Tibial nerve (tissue), 4 donors: Measurements from ENCODE around the gene ZNF584. TPM values are rescaled to one million over a fixed set of nuclear protein-coding genes. Genes with fewer than 3 reads are reported as not detected.
"Not testable (repeated sequence)": the region's sequence is repeated elsewhere in the genome, so short reads cannot be mapped to it uniquely, and the experiment has no call there.

Source experiments
- DNase-seq, 2 donors: peaks; one replicate each; pipeline ENCODE4 v3.0.0-alpha.2; 2019; ENCODE audit warnings: low spot score in 2 of 2
- H3K27ac ChIP-seq, 4 donors: fragments of 200-600 bp; sonication (generic) in 3 of 4; one replicate each; pipeline ENCODE4 v1.5.1; 2017 to 2019; ENCODE audit warnings: mild to moderate bottlenecking in 1 of 4
- H3K27me3 ChIP-seq, 2 donors: fragments of 200-600 bp; sonication (generic) in 1 of 2; one replicate each; pipeline versions ENCODE4 v1.5.1 to v1.6.0; 2017 to 2019
- H3K36me3 ChIP-seq, 3 donors: fragments of 200-600 bp; sonication (generic); one replicate each; pipeline ENCODE4 v1.5.1; 2018 to 2019
- H3K4me1 ChIP-seq, 4 donors: fragments of 200-600 bp; sonication (generic) in 3 of 4; one replicate each; pipeline ENCODE4 v1.5.1; 2017 to 2019
- H3K4me3 ChIP-seq, 4 donors: fragments of 200-600 bp; sonication (generic) in 3 of 4; one replicate each; pipeline ENCODE4 v1.5.1; 2017 to 2019; ENCODE audit warnings: mild to moderate bottlenecking in 1 of 4, moderate library complexity in 1 of 4
- H3K9me3 ChIP-seq, 4 donors: fragments of 200-600 bp; sonication (generic) in 3 of 4; one replicate each; pipeline ENCODE4 v1.5.1; 2017 to 2019
- EP300 ChIP-seq, 2 donors: sonication (generic); formaldehyde crosslinking; IDR thresholded peaks; one replicate each; pipeline ENCODE4 v1.6.1; 2017; ENCODE audit warnings: antibody characterized with exemption in 2 of 2, mild to moderate bottlenecking in 1 of 2
- POLR2A ChIP-seq, 2 donors: fragments of 450-650 bp; IDR thresholded peaks; one replicate each; pipeline ENCODE4 v1.6.1; 2017; ENCODE audit warnings: antibody characterized with exemption in 2 of 2, mild to moderate bottlenecking in 2 of 2, moderate library complexity in 2 of 2
- WGBS, 2 donors: methylation state at CpG; one replicate each; pipeline ENCODE4 v1.1.5; 2018; 5-methylcytosine and 5-hydroxymethylcytosine counted together
- total RNA-seq, 4 donors: library from RNA; depleted of rRNA; stranded (reverse); fragments of >200 nt; gene quantifications; one replicate each; pipeline ENCODE4 v1.1.0, GENCODE V29; 2016
- TF ChIP-seq, protein P1 (sequence below), 5 experiments: fragments of 200-600 bp in 3 of 5; fragments of 450-650 bp in 2 of 5; sonication (generic) in 3 of 5; IDR thresholded peaks; one replicate each; pipeline ENCODE4 v1.5.1; 2016 to 2019; ENCODE audit warnings: antibody characterized with exemption in 5 of 5, mild to moderate bottlenecking in 3 of 5, moderate library complexity in 2 of 5

Gene ZNF584
- total RNA-seq, 4 donors from 2014 or later, result 16.4 to 24.6 (median 20.9) TPM

DNA sequence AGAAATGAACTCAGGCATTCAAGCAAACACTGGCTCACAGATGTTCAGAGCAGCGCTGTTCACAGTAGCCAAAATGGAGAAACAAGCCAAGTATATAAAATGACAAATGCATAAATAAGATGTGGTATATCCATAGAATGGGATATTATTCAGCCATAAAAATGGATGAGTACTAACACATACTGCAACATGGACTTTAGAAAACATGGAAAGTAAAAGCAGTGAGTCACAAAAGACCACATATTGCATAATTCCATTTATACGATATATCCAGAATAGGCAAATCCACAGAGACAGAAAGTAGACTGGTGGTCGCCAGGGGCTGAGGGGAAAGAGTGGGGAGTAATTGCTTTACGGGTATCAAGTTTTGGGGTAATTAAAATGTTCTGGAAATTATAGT, 34.2 kb upstream of the ZNF584 start:
- TF ChIP-seq POLR2A (IDR thresholded peaks at IDR 0.05) (no peak), EP300 (IDR thresholded peaks at IDR 0.05) (no peak)
- TF ChIP-seq, protein P1, sequence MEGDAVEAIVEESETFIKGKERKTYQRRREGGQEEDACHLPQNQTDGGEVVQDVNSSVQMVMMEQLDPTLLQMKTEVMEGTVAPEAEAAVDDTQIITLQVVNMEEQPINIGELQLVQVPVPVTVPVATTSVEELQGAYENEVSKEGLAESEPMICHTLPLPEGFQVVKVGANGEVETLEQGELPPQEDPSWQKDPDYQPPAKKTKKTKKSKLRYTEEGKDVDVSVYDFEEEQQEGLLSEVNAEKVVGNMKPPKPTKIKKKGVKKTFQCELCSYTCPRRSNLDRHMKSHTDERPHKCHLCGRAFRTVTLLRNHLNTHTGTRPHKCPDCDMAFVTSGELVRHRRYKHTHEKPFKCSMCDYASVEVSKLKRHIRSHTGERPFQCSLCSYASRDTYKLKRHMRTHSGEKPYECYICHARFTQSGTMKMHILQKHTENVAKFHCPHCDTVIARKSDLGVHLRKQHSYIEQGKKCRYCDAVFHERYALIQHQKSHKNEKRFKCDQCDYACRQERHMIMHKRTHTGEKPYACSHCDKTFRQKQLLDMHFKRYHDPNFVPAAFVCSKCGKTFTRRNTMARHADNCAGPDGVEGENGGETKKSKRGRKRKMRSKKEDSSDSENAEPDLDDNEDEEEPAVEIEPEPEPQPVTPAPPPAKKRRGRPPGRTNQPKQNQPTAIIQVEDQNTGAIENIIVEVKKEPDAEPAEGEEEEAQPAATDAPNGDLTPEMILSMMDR (IDR thresholded peaks at IDR 0.05), result no peak
- Histone ChIP-seq H3K27ac (no peak overlapping the region), H3K9me3 (no peaks in the 10 kb centered on the region), H3K27me3 (no peaks in the 10 kb centered on the region), H3K4me1 (peaks cover 0 to 2% (median under 1%) of the 10 kb centered on the region in 4 donors), H3K4me3 (no peak overlapping the region), H3K36me3 (peaks cover 0 to 7% (median 0%) of the 10 kb centered on the region in 3 donors)
- WGBS, 2 donors, result 83% methylated on average over 4 of the region's 4 CpGs
- no peak for DNase-seq

DNA sequence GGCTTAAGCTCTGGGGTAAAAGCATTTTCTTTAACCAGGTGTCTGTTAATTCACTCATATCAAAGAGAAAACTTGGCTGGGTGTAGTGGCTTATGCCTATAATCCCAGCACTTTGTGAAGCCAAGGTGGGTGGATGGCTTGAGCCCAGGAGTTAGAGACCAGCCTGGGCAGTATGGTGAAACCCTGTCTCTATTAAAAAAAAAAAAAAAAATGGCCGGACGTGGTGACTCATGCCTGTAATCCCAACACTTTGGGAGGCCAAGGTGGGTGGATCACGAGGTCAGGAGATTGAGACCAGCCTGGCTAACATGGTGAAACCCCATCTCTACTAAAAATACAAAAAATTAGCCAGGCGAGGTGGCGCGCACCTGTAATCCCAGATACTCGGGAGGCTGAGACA, 31.7 kb upstream of the ZNF584 start:
- WGBS, 2 donors, result 85 to 86% methylated on average over 7 of the region's 7 CpGs
- peaks cover 0 to 18% (median 15%) of the 10 kb centered on the region in 4 donors for H3K4me1 ChIP-seq
- H3K27me3 ChIP-seq, DNase-seq, H3K36me3 ChIP-seq, H3K27ac ChIP-seq, H3K9me3 ChIP-seq, H3K4me3 ChIP-seq: not testable (repeated sequence)

DNA sequence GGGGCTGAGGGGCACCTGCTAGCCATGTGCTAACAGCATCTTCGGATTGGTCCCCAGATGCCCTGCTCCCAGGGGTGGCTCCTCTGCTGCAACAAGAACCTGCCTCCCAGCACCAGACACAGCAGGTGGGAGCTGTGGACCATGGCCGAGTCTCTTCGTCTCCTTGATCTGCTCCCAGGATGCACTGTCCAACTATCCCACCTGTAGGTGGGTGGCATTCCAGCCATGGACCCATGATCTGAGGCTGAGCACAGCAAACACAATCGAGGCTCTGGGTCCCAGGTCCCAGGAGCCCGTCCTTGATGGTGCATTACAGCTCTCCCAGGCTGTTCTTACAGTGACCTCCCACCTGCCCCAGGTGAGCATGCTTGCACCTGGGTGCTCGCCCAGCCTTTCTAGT, 29.2 kb upstream of the ZNF584 start:
- Histone ChIP-seq H3K4me3 (no peak overlapping the region), H3K27ac (peak overlapping the region in 1 of 4 donors; percentile 95), H3K27me3 (no peaks in the 10 kb centered on the region), H3K36me3 (no peaks in the 10 kb centered on the region), H3K9me3 (no peaks in the 10 kb centered on the region), H3K4me1 (peaks cover 0 to 31% (median 19%) of the 10 kb centered on the region in 4 donors)
- DNase-seq, result no peak
- TF ChIP-seq POLR2A (IDR thresholded peaks at IDR 0.05), result no peak
- TF ChIP-seq, protein P1 (IDR thresholded peaks at IDR 0.05), result no peak
- no peak for TF ChIP-seq EP300 (IDR thresholded peaks at IDR 0.05)
- 93 to 95% methylated on average over 3 to 6 of the region's 6 CpGs for WGBS, 2 donors

DNA sequence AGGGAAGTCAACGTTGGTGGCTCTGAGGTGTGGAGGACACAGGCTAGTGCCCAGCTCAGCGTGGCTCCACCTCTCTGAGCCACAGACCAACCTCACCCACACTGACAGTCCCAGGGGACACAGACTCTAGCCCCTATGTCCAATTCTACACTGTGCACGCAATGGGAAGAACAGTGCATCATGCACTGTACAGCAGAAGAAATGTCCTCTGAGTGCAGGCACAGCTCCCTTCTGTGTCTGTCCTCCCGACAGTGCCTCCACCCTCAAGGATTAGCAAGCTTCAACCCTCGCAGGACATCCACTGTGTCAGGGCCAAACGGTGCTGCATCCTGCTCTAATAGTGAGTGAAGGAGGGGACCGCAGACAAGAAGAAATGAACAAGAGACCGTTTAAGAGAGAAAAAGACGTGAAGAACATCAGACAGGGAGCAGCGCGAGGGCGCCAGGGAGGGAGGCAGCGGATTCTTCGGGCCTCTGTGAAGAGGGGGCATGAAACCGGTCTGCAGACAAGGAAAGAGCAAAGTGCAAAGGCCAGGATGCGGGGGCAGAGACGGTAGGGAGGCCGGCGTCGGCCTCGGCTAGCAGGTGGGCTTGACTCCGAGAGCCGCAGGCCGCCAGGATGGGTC, 28.3 kb upstream of the ZNF584 start:
- no peaks in the 10 kb centered on the region for H3K27me3 ChIP-seq
- 4 to 5% methylated on average over 24 of the region's 24 CpGs for WGBS, 2 donors
- no peak for DNase-seq
- H3K27ac ChIP-seq, result peak overlapping the region; percentile 83 to 96 (median 94)
- H3K36me3 ChIP-seq, result no peaks in the 10 kb centered on the region
- H3K4me1 ChIP-seq, result peaks cover 0 to 36% (median 19%) of the 10 kb centered on the region in 4 donors
- peak overlapping the region; percentile 46 to 93 (median 79) for H3K4me3 ChIP-seq
- H3K9me3 ChIP-seq, result no peaks in the 10 kb centered on the region
- TF ChIP-seq, protein P1 (IDR thresholded peaks at IDR 0.05), result no peak
- TF ChIP-seq EP300 (IDR thresholded peaks at IDR 0.05), result no peak
- no peak for TF ChIP-seq POLR2A (IDR thresholded peaks at IDR 0.05)

DNA sequence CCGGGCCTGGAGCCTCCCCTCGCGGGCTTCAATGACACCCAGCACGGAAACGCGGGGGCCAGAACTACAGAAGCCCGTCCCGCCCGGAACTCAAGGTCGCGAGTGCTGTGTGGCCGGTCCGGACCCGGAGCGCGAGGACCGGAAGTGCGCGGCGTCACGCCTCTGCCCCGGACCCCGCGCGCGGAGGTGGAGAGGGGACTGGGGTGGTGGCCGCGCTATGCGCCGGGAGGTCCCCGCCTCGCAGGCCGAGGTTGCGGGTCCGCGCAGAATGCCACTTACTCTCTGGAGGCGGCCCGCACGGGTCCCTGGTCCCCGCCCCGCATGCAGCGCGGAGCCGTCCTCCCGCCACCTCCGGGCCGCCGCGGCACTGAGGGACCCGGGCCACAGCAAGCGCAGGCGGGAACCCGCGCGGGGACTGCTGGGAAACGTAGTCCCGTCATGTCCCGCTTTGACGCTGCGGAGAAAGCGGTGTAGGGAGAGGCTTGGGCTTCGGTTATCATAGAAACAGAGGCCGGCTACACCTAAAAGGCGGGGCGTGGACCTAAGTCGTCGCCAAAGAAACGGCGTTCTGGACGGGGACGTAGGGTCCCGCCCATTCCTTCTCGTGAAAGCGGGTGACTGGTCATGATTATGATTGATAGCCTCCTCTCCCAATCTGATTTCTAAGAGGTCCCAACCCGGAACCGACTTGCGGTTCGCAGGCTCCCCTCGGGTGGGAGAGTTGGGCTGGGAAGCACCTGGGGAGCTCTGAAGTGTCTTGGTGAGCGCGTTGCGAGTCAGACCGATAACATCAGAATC, 27.6 kb upstream of the ZNF584 start, which contains the start of gene ZNF837:
TSS of gene ZNF837 (minus strand) at position 369 of the 798 bp plus-strand sequence. CDS start 11,698 bp downstream, outside the sequence.
- peak; percentile 96 to 97 for DNase-seq
- peaks cover 0 to 43% (median 26%) of the 10 kb centered on the region in 4 donors for H3K4me1 ChIP-seq
- H3K4me3 ChIP-seq, result peak within 1 kb of the TSS; percentile 46 to 93 (median 79)
- H3K27me3 ChIP-seq, result no peaks in the 10 kb centered on the region
- WGBS, 2 donors, result 0 to 1% methylated on average over 24 to 66 of the region's 83 CpGs
- H3K9me3 ChIP-seq, result no peaks in the 10 kb centered on the region
- peak within 1 kb of the TSS; percentile 83 to 96 (median 94) for H3K27ac ChIP-seq
- no peaks in the 10 kb centered on the region for H3K36me3 ChIP-seq
- TF ChIP-seq EP300 (IDR thresholded peaks at IDR 0.05) (peak; percentile 26 to 90), POLR2A (IDR thresholded peaks at IDR 0.05) (peak; percentile 77 to 85)
- TF ChIP-seq, protein P1 (IDR thresholded peaks at IDR 0.05), result peak in 2 of 5 experiments; percentile 55 to 75
